ENCODE measurements around the gene PAF1.

PAF1 gene

GRCh38 chr19:39434123-39435076, 43.5 kb upstream of the PAF1 start:
- Histone ChIP-seq H3K4me2 (ENCODE audit: low read length) (peak overlapping the region; percentile 88), H2BK120ac (ENCODE audit: insufficient read depth, low read length, poor library complexity) (no peak overlapping the region), H3K9ac (ENCODE audit: low read length) (peak overlapping the region; percentile 37), H3K27ac (ENCODE audit: low read depth, low read length) (no peak overlapping the region), H2BK12ac (ENCODE audit: low read length) (no peak overlapping the region), H3K79me2 (ENCODE audit: control insufficient read depth, insufficient read depth, low read length, poor library complexity) (peaks cover 10% of the 10 kb centered on the region), H3K4me3 (ENCODE audit: low read depth, low read length) (peak overlapping the region; percentile 28), H2AK5ac (ENCODE audit: low read length) (no peak overlapping the region), H3K36me3 (ENCODE audit: control insufficient read depth in 1 of 2, insufficient read depth in 2 of 2, low read length in 2 of 2) (peaks cover 22 to 26% of the 10 kb centered on the region in 2 experiments), H3K14ac (ENCODE audit: low read length) (no peak overlapping the region), H3K4me1 (ENCODE audit: control insufficient read depth in 1 of 2, insufficient read depth in 2 of 2, low read length in 2 of 2) (peaks cover 5 to 18% of the 10 kb centered on the region in 2 experiments), H4K91ac (ENCODE audit: low read depth, low read length) (no peak overlapping the region), H3K27me3 (ENCODE audit: insufficient read depth, low read length) (no peaks in the 10 kb centered on the region), H3K23ac (ENCODE audit: low read length) (no peak overlapping the region), H2AFZ (ENCODE audit: insufficient read depth, low read length, poor library complexity) (no peak overlapping the region), H4K8ac (ENCODE audit: low read depth, low read length) (no peak overlapping the region), H2BK5ac (ENCODE audit: low read depth, low read length, poor library complexity) (no peak overlapping the region), H3K79me1 (ENCODE audit: low read length) (peaks cover 6% of the 10 kb centered on the region), H3K18ac (ENCODE audit: low read length) (no peak overlapping the region), H3K4ac (ENCODE audit: low read depth, low read length) (peak overlapping the region; percentile 78), H4K12ac (ENCODE audit: low read depth, low read length) (no peak overlapping the region), H3K9me3 (ENCODE audit: insufficient read depth, low read depth, low read length) (no peaks in the 10 kb centered on the region)
- no peak for DNase-seq
- no CpG with 5 or more reads among the region's 10 CpGs for WGBS (ENCODE audit: extremely low coverage, insufficient coverage, insufficient read length)

- Histone ChIP-seq H3K9ac (ENCODE audit: low read length) (no peak overlapping the region), H2BK120ac (ENCODE audit: insufficient read depth, low read length, poor library complexity) (no peak overlapping the region), H3K18ac (ENCODE audit: low read length) (no peak overlapping the region), H2AK5ac (ENCODE audit: low read length) (no peak overlapping the region), H3K27me3 (ENCODE audit: insufficient read depth, low read length) (no peaks in the 10 kb centered on the region), H3K36me3 (ENCODE audit: control insufficient read depth in 1 of 2, insufficient read depth in 2 of 2, low read length in 2 of 2) (peaks cover 22 to 26% of the 10 kb centered on the region in 2 experiments), H4K12ac (ENCODE audit: low read depth, low read length) (no peak overlapping the region), H3K4ac (ENCODE audit: low read depth, low read length) (peak overlapping the region; percentile 4), H3K4me3 (ENCODE audit: low read depth, low read length) (no peak overlapping the region), H2BK5ac (ENCODE audit: low read depth, low read length, poor library complexity) (no peak overlapping the region), H3K79me2 (ENCODE audit: control insufficient read depth, insufficient read depth, low read length, poor library complexity) (peaks cover 10% of the 10 kb centered on the region), H4K8ac (ENCODE audit: low read depth, low read length) (no peak overlapping the region), H3K79me1 (ENCODE audit: low read length) (peaks cover 10% of the 10 kb centered on the region), H4K91ac (ENCODE audit: low read depth, low read length) (no peak overlapping the region), H3K4me1 (ENCODE audit: control insufficient read depth in 1 of 2, insufficient read depth in 2 of 2, low read length in 2 of 2) (peaks cover 11 to 24% of the 10 kb centered on the region in 2 experiments), H3K14ac (ENCODE audit: low read length) (no peak overlapping the region), H2AFZ (ENCODE audit: insufficient read depth, low read length, poor library complexity) (no peak overlapping the region), H3K4me2 (ENCODE audit: low read length) (no peak overlapping the region), H3K9me3 (ENCODE audit: insufficient read depth, low read depth, low read length) (no peaks in the 10 kb centered on the region), H3K23ac (ENCODE audit: low read length) (no peak overlapping the region), H3K27ac (ENCODE audit: low read depth, low read length) (no peak overlapping the region), H2BK12ac (ENCODE audit: low read length) (no peak overlapping the region)
- DNase-seq, result no peak
- no CpG with 5 or more reads among the region's 8 CpGs for WGBS (ENCODE audit: extremely low coverage, insufficient coverage, insufficient read length)
These were observed 42.7 kb upstream of the PAF1 start for GRCh38 chr19:39433480-39434079.

DNA sequence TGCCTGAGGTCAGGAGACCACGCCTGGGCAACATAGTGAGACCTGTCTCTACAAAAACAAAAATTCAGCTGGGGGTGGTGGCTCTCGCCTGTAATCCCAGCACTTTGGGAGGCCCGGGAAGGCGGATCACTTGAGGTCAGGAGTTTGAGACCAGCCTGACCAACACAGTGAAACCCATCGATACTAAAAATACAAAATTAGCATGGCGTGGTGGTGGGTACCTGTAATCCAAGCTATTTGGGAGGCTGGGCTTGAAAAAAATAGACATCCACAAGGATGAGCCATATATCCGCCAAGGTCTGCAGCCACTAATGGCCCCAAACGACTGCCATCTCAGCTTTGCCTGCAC, 41.7 kb upstream of the PAF1 start:
- H3K4me1 ChIP-seq (ENCODE audit: control insufficient read depth in 1 of 2, insufficient read depth in 2 of 2, low read length in 2 of 2), result peaks cover 17 to 27% of the 10 kb centered on the region in 2 experiments

DNA sequence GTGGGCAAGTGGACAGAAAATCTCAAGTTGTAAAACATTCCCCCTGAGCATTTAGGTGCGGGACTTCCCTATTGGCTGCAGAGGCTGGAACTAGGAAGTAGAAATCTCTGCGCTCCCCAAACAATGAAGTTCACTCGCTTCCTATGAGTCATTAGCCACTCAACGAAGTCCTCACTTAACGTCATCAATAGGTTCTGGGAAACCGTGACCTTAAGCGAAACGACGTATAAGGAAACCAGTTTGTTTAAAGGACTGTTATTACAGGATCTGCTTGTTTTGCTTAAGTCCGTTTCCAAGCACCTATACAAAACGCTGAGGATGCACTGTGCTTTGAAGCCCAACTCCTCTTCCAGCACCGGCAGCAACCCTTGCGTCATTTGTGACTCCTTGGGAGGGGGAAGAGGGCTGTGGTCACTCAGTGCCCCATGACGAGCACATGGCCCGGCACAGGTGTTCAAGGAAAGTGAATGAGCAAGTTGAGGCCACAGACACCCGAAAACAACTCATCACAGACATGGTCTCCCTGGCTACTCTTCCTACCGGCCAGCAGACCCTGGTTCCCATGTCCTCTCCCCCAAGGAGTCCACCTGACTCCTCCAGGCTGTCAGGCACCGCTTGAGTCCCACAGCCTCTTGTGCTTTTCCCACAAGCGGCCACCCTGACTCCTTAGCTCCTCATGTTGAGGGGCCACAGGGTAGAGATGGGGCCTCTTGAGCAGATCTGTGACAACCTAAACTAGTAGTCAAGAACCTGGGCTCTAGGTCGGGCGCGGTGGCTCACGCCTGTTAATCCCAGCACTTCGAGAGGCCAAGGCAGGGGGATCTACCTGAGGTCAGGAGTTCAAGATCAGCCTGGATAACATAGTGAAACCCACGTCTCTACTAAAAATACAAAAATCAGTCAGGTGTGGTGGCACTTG, 40.0 kb upstream of the PAF1 start:
- Histone ChIP-seq H3K4me3 (ENCODE audit: low read depth, low read length) (no peak overlapping the region), H3K79me1 (ENCODE audit: low read length) (peaks cover 14% of the 10 kb centered on the region), H3K4me1 (ENCODE audit: control insufficient read depth in 1 of 2, insufficient read depth in 2 of 2, low read length in 2 of 2) (peaks cover 13 to 26% of the 10 kb centered on the region in 2 experiments), H3K27ac (ENCODE audit: low read depth, low read length) (peak overlapping the region; percentile 4), H3K23ac (ENCODE audit: low read length) (no peak overlapping the region), H2BK120ac (ENCODE audit: insufficient read depth, low read length, poor library complexity) (no peak overlapping the region), H4K12ac (ENCODE audit: low read depth, low read length) (no peak overlapping the region), H3K36me3 (ENCODE audit: control insufficient read depth in 1 of 2, insufficient read depth in 2 of 2, low read length in 2 of 2) (peaks cover 22 to 26% of the 10 kb centered on the region in 2 experiments), H3K27me3 (ENCODE audit: insufficient read depth, low read length) (no peaks in the 10 kb centered on the region), H4K91ac (ENCODE audit: low read depth, low read length) (no peak overlapping the region), H4K8ac (ENCODE audit: low read depth, low read length) (no peak overlapping the region), H3K4me2 (ENCODE audit: low read length) (no peak overlapping the region), H3K9me3 (ENCODE audit: insufficient read depth, low read depth, low read length) (no peaks in the 10 kb centered on the region), H2AK5ac (ENCODE audit: low read length) (no peak overlapping the region), H2AFZ (ENCODE audit: insufficient read depth, low read length, poor library complexity) (no peak overlapping the region), H3K18ac (ENCODE audit: low read length) (no peak overlapping the region), H2BK12ac (ENCODE audit: low read length) (no peak overlapping the region), H3K79me2 (ENCODE audit: control insufficient read depth, insufficient read depth, low read length, poor library complexity) (peaks cover 8% of the 10 kb centered on the region), H2BK5ac (ENCODE audit: low read depth, low read length, poor library complexity) (no peak overlapping the region), H3K14ac (ENCODE audit: low read length) (no peak overlapping the region), H3K9ac (ENCODE audit: low read length) (no peak overlapping the region), H3K4ac (ENCODE audit: low read depth, low read length) (no peak overlapping the region)
- peak; percentile 86 to 93 for DNase-seq
- no CpG with 5 or more reads among the region's 25 CpGs for whole genome bisulfite sequencing (ENCODE audit: extremely low coverage, insufficient coverage, insufficient read length)

More for the DNA sequence above, 41.7 kb upstream of the PAF1 start:
- H4K91ac ChIP-seq (ENCODE audit: low read depth, low read length), result no peak overlapping the region
- H3K79me1 ChIP-seq (ENCODE audit: low read length), result peaks cover 16% of the 10 kb centered on the region
- no peak overlapping the region for H3K4me3 ChIP-seq (ENCODE audit: low read depth, low read length)
- no peak overlapping the region for H2AK5ac ChIP-seq (ENCODE audit: low read length)
- peaks cover 10% of the 10 kb centered on the region for H3K79me2 ChIP-seq (ENCODE audit: control insufficient read depth, insufficient read depth, low read length, poor library complexity)
- no peak overlapping the region for H3K9ac ChIP-seq (ENCODE audit: low read length)
- H2BK5ac ChIP-seq (ENCODE audit: low read depth, low read length, poor library complexity), result no peak overlapping the region
- no peak overlapping the region for H2BK120ac ChIP-seq (ENCODE audit: insufficient read depth, low read length, poor library complexity)
- H3K23ac ChIP-seq (ENCODE audit: low read length), result no peak overlapping the region
- no peak overlapping the region for H3K4ac ChIP-seq (ENCODE audit: low read depth, low read length)
- no CpG with 5 or more reads among the region's 8 CpGs for WGBS (ENCODE audit: extremely low coverage, insufficient coverage, insufficient read length)
- peaks cover 22 to 26% of the 10 kb centered on the region in 2 experiments for H3K36me3 ChIP-seq (ENCODE audit: control insufficient read depth in 1 of 2, insufficient read depth in 2 of 2, low read length in 2 of 2)
- H3K18ac ChIP-seq (ENCODE audit: low read length), result no peak overlapping the region
- H2AFZ ChIP-seq (ENCODE audit: insufficient read depth, low read length, poor library complexity), result no peak overlapping the region
- no peak overlapping the region for H4K12ac ChIP-seq (ENCODE audit: low read depth, low read length)
- H3K27me3 ChIP-seq (ENCODE audit: insufficient read depth, low read length), result no peaks in the 10 kb centered on the region
- H3K27ac ChIP-seq (ENCODE audit: low read depth, low read length), result no peak overlapping the region
- no peak overlapping the region for H3K4me2 ChIP-seq (ENCODE audit: low read length)
- no peak for DNase-seq
- no peak overlapping the region for H4K8ac ChIP-seq (ENCODE audit: low read depth, low read length)
- no peak overlapping the region for H2BK12ac ChIP-seq (ENCODE audit: low read length)
- H3K9me3 ChIP-seq (ENCODE audit: insufficient read depth, low read depth, low read length), result no peaks in the 10 kb centered on the region
- H3K14ac ChIP-seq (ENCODE audit: low read length), result no peak overlapping the region
